ENCODE data around the gene KLF16. TPM values are rescaled to one million over a fixed set of nuclear protein-coding genes. Genes with fewer than 3 reads are reported as not detected.

Gene KLF16
- total and polyA plus RNA-seq, 9 of the 15 experiments (the other 6 are each of a cell fraction or from before 2014, with no cell fraction given), result 0.04 to 60.4 (median 6.8) TPM

- TF ChIP-seq HMGN3 (IDR thresholded peaks at IDR 0.05; ENCODE audit: borderline replicate concordance, extremely low read depth, insufficient read length, low read depth, low read length), result no peak
- TF ChIP-seq ZNF41 (CRISPR knock-in tag; conservative IDR thresholded peaks at IDR 0.05), result no peak
- TF ChIP-seq ZNF124 (CRISPR knock-in tag; IDR thresholded peaks at IDR 0.05), result 0 out of 2 replicates have a peak, but pooled peaks have one; percentile 35
- TF ChIP-seq MCM7 (IDR thresholded peaks at IDR 0.05), result no peak
- TF ChIP-seq FOSL1 (tag; conservative IDR thresholded peaks at IDR 0.05), result peak; percentile 49; the same call in 1 of the 2 replicates
- no peak for TF ChIP-seq CUX1 (CRISPR knock-in tag; IDR thresholded peaks at IDR 0.05)
- no peak for TF ChIP-seq TCF3 (CRISPR knock-in tag; IDR thresholded peaks at IDR 0.05)
- no peak for TF ChIP-seq ZNF639 (CRISPR knock-in tag; conservative IDR thresholded peaks at IDR 0.05 in 1 of 2, IDR thresholded peaks at IDR 0.05 in 1 of 2)
- no peak for TF ChIP-seq ZNF318 (IDR thresholded peaks at IDR 0.05; ENCODE audit: borderline replicate concordance in 1 of 2, low read depth in 1 of 2)
- TF ChIP-seq MTA1 (IDR thresholded peaks at IDR 0.05; ENCODE audit: borderline replicate concordance), result 0 out of 2 replicates have a peak, but pooled peaks have one; percentile 36
- TF ChIP-seq SMAD4 (CRISPR knock-in tag; conservative IDR thresholded peaks at IDR 0.05), result 0 out of 2 replicates have a peak, but pooled peaks have one; percentile 7
Observed at GRCh38 chr19:1857648-1858326, 5.6 kb downstream of the KLF16 start (continued).
